Measurements from ENCODE around the gene MBOAT2.

GRCh38 chr2:8926356-8926755, 77.1 kb downstream of the MBOAT2 start:
- no peak for TF ChIP-seq POLR2A (IDR thresholded peaks at IDR 0.05; ENCODE audit: low read depth, low read length)
- TF ChIP-seq POLR2AphosphoS5 (IDR thresholded peaks at IDR 0.05; ENCODE audit: low read depth, low read length) = no peak
- TF ChIP-seq TAF1 (IDR thresholded peaks at IDR 0.05; ENCODE audit: borderline replicate concordance, low read depth, low read length) = no peak
